DOHH2 (cell line): ENCODE results near the gene SPINT4.

Source experiments
- H3F3A ChIP-seq: fragments of 200-600 bp; sonication (generic), shearing (Covaris generic); 2 replicates; pipeline ENCODE4 v1.6.0; 2016; ENCODE audit warnings: antibody characterized with exemption, mild to moderate bottlenecking; ENCODE audit not compliant: control insufficient read depth, insufficient read depth
- H3K27ac ChIP-seq: fragments of 200-600 bp; sonication (generic); 2 replicates; pipeline ENCODE4 v1.5.1; 2014; ENCODE audit warnings: low read depth, mild to moderate bottlenecking, low read length, moderate library complexity
- H3K27me3 ChIP-seq: fragments of 200-600 bp; sonication (generic); 2 replicates; pipeline ENCODE4 v1.6.1; 2014; ENCODE audit warnings: mild to moderate bottlenecking, low read length, mixed read lengths; ENCODE audit not compliant: control insufficient read depth
- H3K36me3 ChIP-seq: fragments of 200-600 bp; sonication (generic); 2 replicates; pipeline ENCODE4 v1.6.1; 2014; ENCODE audit warnings: mild to moderate bottlenecking, low read length, moderate library complexity, mixed read lengths; ENCODE audit not compliant: control insufficient read depth
- H3K4me1 ChIP-seq: fragments of 200-600 bp; sonication (generic); 2 replicates; pipeline ENCODE4 v1.6.1; 2014; ENCODE audit warnings: mild to moderate bottlenecking, low read length, mixed read lengths; ENCODE audit not compliant: control insufficient read depth
- H3K4me2 ChIP-seq: fragments of 200-600 bp; sonication (generic); 2 replicates; pipeline ENCODE4 v1.6.0; 2014; ENCODE audit warnings: mild to moderate bottlenecking, low read length, moderate library complexity
- H3K4me3 ChIP-seq: fragments of 200-600 bp; sonication (generic); 2 replicates; pipeline ENCODE4 v1.5.1; 2014; ENCODE audit warnings: mild to moderate bottlenecking, low read length, mixed read lengths
- H3K79me2 ChIP-seq: fragments of 200-600 bp; sonication (generic); 2 replicates; pipeline ENCODE4 v1.6.1; 2014; ENCODE audit warnings: mild to moderate bottlenecking, low read length, mixed read lengths; ENCODE audit not compliant: control insufficient read depth
- H3K9me2 ChIP-seq: fragments of 200-600 bp; sonication (generic); replicated peaks from 2 replicates; pipeline ENCODE4 v1.6.1; 2014; ENCODE audit warnings: mild to moderate bottlenecking, low read length, mixed read lengths; ENCODE audit not compliant: control insufficient read depth
- H3K9me3 ChIP-seq: fragments of 200-600 bp; sonication (generic); 2 replicates; pipeline ENCODE4 v1.6.1; 2014; ENCODE audit warnings: antibody characterized with exemption, low read length, mixed read lengths; ENCODE audit not compliant: control insufficient read depth, insufficient read depth
- H4K20me1 ChIP-seq: fragments of 200-600 bp; sonication (generic); 2 replicates; pipeline ENCODE4 v1.6.0; 2014; ENCODE audit warnings: low read depth, mild to moderate bottlenecking, antibody characterized with exemption, low read length, moderate library complexity; ENCODE audit not compliant: control insufficient read depth, insufficient read depth
- CTCF ChIP-seq: fragments of 200-600 bp; sonication (generic); IDR thresholded peaks from one replicate; pipeline ENCODE4 v1.5.1; 2014; ENCODE audit warnings: antibody characterized with exemption, mild to moderate bottlenecking, low read depth, low read length; ENCODE audit not compliant: poor library complexity, severe bottlenecking
- EZH2phosphoT487 ChIP-seq: fragments of 200-600 bp; sonication (generic); IDR thresholded peaks from 2 replicates; pipeline ENCODE4 v1.6.1; 2017; ENCODE audit warnings: borderline replicate concordance, mild to moderate bottlenecking, antibody characterized with exemption, low read length, moderate library complexity, mixed read lengths

Gene SPINT4

GRCh38 chr20:45775411-45775810, 53.3 kb downstream of the SPINT4 start:
- H3K36me3 ChIP-seq: no peaks in the 10 kb centered on the region
- TF ChIP-seq EZH2phosphoT487: no peak
- TF ChIP-seq CTCF: no peak
- no peaks in the 10 kb centered on the region for H3K9me3 ChIP-seq

More at GRCh38 chr20:45775411-45775810, 53.3 kb downstream of the SPINT4 start:
- no peak overlapping the region for H3K27ac ChIP-seq
- no peaks in the 10 kb centered on the region for H3K4me1 ChIP-seq
- no peaks in the 10 kb centered on the region for H3F3A ChIP-seq
- H3K4me2 ChIP-seq: no peak overlapping the region
- H3K27me3 ChIP-seq: peaks cover 23% of the 10 kb centered on the region
- H3K79me2 ChIP-seq: no peaks in the 10 kb centered on the region
- H3K4me3 ChIP-seq: no peak overlapping the region
- H4K20me1 ChIP-seq: no peaks in the 10 kb centered on the region
- H3K9me2 ChIP-seq: no peaks in the 10 kb centered on the region
